Mesendoderm (in vitro differentiated cells): ENCODE measurements around the gene LRRC74B. TPM values are rescaled to one million over a fixed set of nuclear protein-coding genes. Genes with fewer than 3 reads are reported as not detected.

Experiments
- small RNA-seq: library from polyadenylated mRNA; stranded (forward); fragments of <200 nt; extraction: miRNeasy Mini kit (QIAGEN cat#:217004); gene quantifications from one replicate; pipeline ENCODE3, GENCODE V24; 2013; ENCODE audit not compliant: insufficient read depth

The LRRC74B gene

Small RNAs within 50 kb of the gene (small RNA-seq; reads per million reads assigned to genes)
- gene MIR649: not detected
